ENCODE results near the gene CEBPE.

GRCh38 chr14:23071921-23072539 is 47.0 kb downstream of the CEBPE start:
- no peak for TF ChIP-seq JUND (IDR thresholded peaks at IDR 0.05)
- TF ChIP-seq EGR1 (IDR thresholded peaks at IDR 0.05; ENCODE audit: low read depth), result no peak
- TF ChIP-seq CTCF (IDR thresholded peaks at IDR 0.05 in 2 of 3, conservative IDR thresholded peaks at IDR 0.05 in 1 of 3; ENCODE audit: borderline replicate concordance in 1 of 3, insufficient read depth in 1 of 3, low read depth in 2 of 3, low read length in 2 of 3), result no peak
- TF ChIP-seq POLR2A (IDR thresholded peaks at IDR 0.05; ENCODE audit: borderline replicate concordance, extremely low read depth, insufficient read depth, insufficient read length), result no peak
- TF ChIP-seq ZBTB33 (IDR thresholded peaks at IDR 0.05; ENCODE audit: extremely low read depth, insufficient replicate concordance, low read length), result no peak
- TF ChIP-seq EZH2 (IDR thresholded peaks at IDR 0.05), result no peak
- TF ChIP-seq RAD21 (IDR thresholded peaks at IDR 0.05; ENCODE audit: low read depth), result no peak
- TF ChIP-seq REST (IDR thresholded peaks at IDR 0.05; ENCODE audit: low read depth), result no peak
- TF ChIP-seq ZFX (IDR thresholded peaks at IDR 0.05), result no peak
